ENCODE results near the gene GJB5.

Gene GJB5

DNA sequence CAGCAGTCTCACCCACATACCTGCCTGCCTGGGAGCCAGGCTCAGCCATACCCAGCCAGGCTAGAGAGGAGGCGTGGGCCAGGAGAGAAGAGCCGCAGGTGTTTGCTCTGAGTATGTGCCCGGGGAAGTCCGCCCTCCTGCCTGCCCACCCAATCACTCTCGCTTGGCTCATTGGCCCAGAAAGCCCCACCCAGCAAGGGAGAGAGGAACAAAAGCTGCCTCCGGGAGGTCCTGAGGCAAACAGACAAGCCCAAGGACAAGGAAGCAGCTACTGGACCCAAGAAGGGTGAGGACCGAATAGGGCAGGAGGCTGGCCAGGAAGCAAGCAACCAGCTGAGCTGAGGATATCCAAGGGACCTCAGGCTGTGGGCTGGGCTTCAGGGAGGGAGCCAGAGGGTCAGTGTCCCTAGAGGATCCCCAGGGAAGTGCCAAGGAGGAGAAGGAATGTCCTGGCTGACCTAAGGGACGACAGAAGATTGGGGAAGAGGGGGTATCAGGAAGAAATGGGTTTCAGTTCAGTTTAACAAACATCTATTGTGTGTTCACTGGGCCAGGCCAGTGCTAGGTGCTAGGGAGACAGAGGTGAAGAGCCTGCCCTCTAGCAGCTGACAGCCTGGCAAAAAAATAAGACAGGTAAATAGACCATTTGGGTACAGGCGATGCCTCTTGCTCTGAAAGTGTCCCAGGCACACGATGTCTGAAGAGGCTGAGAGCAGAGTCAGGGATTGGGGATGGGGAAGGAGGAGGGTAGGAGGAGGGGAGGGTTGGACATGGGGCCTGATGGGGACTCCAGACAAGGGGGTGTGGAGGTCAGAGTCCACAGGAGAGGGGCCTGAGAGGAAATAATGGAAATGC lies 4.9 kb downstream of the GJB5 start, which contains the start of gene GJB4:
GJB4 (plus strand) TSS at position 238 of the 855 bp plus-strand sequence. CDS start 1,515 bp downstream, outside the sequence.
- H3K4me3 ChIP-seq (ENCODE audit: low read depth, low read length, poor library complexity, severe bottlenecking) = no peak within 1 kb of the TSS
- no peak within 1 kb of the TSS for H2AFZ ChIP-seq (ENCODE audit: low read length)
- H3K4me1 ChIP-seq (ENCODE audit: insufficient read depth, low read length, severe bottlenecking) = no peaks in the 10 kb centered on the region
- no peak within 1 kb of the TSS for H3K4me2 ChIP-seq (ENCODE audit: low read length)
- H3K79me2 ChIP-seq (ENCODE audit: insufficient read depth, low read length) = no peaks in the 10 kb centered on the region
- no peaks in the 10 kb centered on the region; the same call in 1 of the 2 replicates for H3K27me3 ChIP-seq (ENCODE audit: insufficient read depth, low read length)
- H3K9me3 ChIP-seq (ENCODE audit: low read length) = no peaks in the 10 kb centered on the region
- no peaks in the 10 kb centered on the region for H3K36me3 ChIP-seq (ENCODE audit: insufficient read depth, low read length)
- H3F3A ChIP-seq (ENCODE audit: insufficient read depth, low read length) = no peaks in the 10 kb centered on the region
- TF ChIP-seq, protein P1, sequence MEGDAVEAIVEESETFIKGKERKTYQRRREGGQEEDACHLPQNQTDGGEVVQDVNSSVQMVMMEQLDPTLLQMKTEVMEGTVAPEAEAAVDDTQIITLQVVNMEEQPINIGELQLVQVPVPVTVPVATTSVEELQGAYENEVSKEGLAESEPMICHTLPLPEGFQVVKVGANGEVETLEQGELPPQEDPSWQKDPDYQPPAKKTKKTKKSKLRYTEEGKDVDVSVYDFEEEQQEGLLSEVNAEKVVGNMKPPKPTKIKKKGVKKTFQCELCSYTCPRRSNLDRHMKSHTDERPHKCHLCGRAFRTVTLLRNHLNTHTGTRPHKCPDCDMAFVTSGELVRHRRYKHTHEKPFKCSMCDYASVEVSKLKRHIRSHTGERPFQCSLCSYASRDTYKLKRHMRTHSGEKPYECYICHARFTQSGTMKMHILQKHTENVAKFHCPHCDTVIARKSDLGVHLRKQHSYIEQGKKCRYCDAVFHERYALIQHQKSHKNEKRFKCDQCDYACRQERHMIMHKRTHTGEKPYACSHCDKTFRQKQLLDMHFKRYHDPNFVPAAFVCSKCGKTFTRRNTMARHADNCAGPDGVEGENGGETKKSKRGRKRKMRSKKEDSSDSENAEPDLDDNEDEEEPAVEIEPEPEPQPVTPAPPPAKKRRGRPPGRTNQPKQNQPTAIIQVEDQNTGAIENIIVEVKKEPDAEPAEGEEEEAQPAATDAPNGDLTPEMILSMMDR (IDR thresholded peaks at IDR 0.05; ENCODE audit: low read length) = no peak
- TF ChIP-seq EZH2 (IDR thresholded peaks at IDR 0.05; ENCODE audit: borderline replicate concordance, low read length) = no peak
- H3K9ac ChIP-seq (ENCODE audit: low read length) = no peak within 1 kb of the TSS
- H3K9me2 ChIP-seq (ENCODE audit: low read depth, low read length) = no peaks in the 10 kb centered on the region
- no peak within 1 kb of the TSS for H3K27ac ChIP-seq (ENCODE audit: low read depth, low read length, poor library complexity, severe bottlenecking)
- no peaks in the 10 kb centered on the region for H4K20me1 ChIP-seq (ENCODE audit: insufficient read depth, low read length)

DNA sequence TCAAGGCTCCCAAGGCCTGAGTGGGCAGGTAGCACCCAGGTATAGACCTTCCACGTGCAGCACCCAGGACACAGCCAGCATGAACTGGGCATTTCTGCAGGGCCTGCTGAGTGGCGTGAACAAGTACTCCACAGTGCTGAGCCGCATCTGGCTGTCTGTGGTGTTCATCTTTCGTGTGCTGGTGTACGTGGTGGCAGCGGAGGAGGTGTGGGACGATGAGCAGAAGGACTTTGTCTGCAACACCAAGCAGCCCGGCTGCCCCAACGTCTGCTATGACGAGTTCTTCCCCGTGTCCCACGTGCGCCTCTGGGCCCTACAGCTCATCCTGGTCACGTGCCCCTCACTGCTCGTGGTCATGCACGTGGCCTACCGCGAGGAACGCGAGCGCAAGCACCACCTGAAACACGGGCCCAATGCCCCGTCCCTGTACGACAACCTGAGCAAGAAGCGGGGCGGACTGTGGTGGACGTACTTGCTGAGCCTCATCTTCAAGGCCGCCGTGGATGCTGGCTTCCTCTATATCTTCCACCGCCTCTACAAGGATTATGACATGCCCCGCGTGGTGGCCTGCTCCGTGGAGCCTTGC lies 6.4 kb downstream of the GJB5 start:
- Histone ChIP-seq H3K27me3 (ENCODE audit: insufficient read depth, low read length) (no peaks in the 10 kb centered on the region; the same call in 1 of the 2 replicates), H3F3A (ENCODE audit: insufficient read depth, low read length) (no peaks in the 10 kb centered on the region), H3K4me3 (ENCODE audit: low read depth, low read length, poor library complexity, severe bottlenecking) (no peak overlapping the region), H3K9me3 (ENCODE audit: low read length) (no peaks in the 10 kb centered on the region), H4K20me1 (ENCODE audit: insufficient read depth, low read length) (no peaks in the 10 kb centered on the region), H3K27ac (ENCODE audit: low read depth, low read length, poor library complexity, severe bottlenecking) (no peak overlapping the region), H3K36me3 (ENCODE audit: insufficient read depth, low read length) (no peaks in the 10 kb centered on the region), H3K79me2 (ENCODE audit: insufficient read depth, low read length) (no peaks in the 10 kb centered on the region), H2AFZ (ENCODE audit: low read length) (no peak overlapping the region), H3K4me2 (ENCODE audit: low read length) (no peak overlapping the region), H3K9me2 (ENCODE audit: low read depth, low read length) (no peaks in the 10 kb centered on the region), H3K4me1 (ENCODE audit: insufficient read depth, low read length, severe bottlenecking) (no peaks in the 10 kb centered on the region), H3K9ac (ENCODE audit: low read length) (no peak overlapping the region)
- TF ChIP-seq EZH2 (IDR thresholded peaks at IDR 0.05; ENCODE audit: borderline replicate concordance, low read length) = no peak
- TF ChIP-seq, protein P1 (IDR thresholded peaks at IDR 0.05; ENCODE audit: low read length) = no peak

DNA sequence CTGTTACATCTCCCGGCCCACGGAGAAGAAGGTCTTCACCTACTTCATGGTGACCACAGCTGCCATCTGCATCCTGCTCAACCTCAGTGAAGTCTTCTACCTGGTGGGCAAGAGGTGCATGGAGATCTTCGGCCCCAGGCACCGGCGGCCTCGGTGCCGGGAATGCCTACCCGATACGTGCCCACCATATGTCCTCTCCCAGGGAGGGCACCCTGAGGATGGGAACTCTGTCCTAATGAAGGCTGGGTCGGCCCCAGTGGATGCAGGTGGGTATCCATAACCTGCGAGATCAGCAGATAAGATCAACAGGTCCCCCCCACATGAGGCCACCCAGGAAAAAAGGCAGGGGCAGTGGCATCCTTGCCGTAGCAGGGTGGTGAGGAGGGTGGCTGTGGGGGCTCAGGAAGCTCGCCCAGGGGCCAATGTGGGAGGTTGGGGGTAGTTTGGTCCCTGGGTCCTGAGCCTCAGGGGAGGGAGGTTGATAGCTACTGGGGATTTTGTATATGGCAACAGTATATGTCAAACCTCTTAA lies 7.0 kb downstream of the GJB5 start:
- Histone ChIP-seq H3K4me3 (ENCODE audit: low read depth, low read length, poor library complexity, severe bottlenecking) (no peak overlapping the region), H3K9me2 (ENCODE audit: low read depth, low read length) (no peaks in the 10 kb centered on the region), H3K9ac (ENCODE audit: low read length) (no peak overlapping the region), H3K9me3 (ENCODE audit: low read length) (no peaks in the 10 kb centered on the region), H3K4me2 (ENCODE audit: low read length) (no peak overlapping the region), H2AFZ (ENCODE audit: low read length) (no peak overlapping the region), H3K27ac (ENCODE audit: low read depth, low read length, poor library complexity, severe bottlenecking) (no peak overlapping the region), H3K79me2 (ENCODE audit: insufficient read depth, low read length) (no peaks in the 10 kb centered on the region), H3K36me3 (ENCODE audit: insufficient read depth, low read length) (no peaks in the 10 kb centered on the region), H3F3A (ENCODE audit: insufficient read depth, low read length) (no peaks in the 10 kb centered on the region), H3K4me1 (ENCODE audit: insufficient read depth, low read length, severe bottlenecking) (no peaks in the 10 kb centered on the region), H4K20me1 (ENCODE audit: insufficient read depth, low read length) (no peaks in the 10 kb centered on the region), H3K27me3 (ENCODE audit: insufficient read depth, low read length) (no peaks in the 10 kb centered on the region; the same call in 1 of the 2 replicates)
- TF ChIP-seq, protein P1 (IDR thresholded peaks at IDR 0.05; ENCODE audit: low read length) = no peak
- no peak for TF ChIP-seq EZH2 (IDR thresholded peaks at IDR 0.05; ENCODE audit: borderline replicate concordance, low read length)

Measured in OCI-LY1 (cell line).